ENCODE results near the gene ANK3.

DNA sequence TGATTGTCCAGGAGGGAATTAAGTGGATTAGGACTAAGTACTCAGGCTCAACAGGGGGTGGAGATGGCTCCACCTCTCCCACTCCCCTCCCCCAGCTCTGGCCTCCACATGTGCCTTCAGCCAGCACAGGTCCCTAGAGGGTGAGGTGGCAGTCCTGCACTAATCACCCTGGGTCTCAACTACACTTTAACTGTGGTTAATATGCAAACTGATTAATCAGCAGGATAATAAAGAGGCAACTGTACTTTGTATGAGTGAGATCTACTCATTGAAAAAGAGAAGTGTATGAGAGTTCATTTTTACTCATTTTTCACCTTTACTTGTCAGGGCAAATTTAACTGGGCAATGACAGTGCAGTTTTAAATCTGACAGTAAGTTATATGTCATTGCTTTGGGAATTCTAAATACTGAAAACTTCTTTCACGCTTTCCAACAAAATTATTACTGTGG lies 259.5 kb downstream of the ANK3 start:
- no peak for TF ChIP-seq POLR2A (IDR thresholded peaks at IDR 0.05)
- TF ChIP-seq, protein P1, sequence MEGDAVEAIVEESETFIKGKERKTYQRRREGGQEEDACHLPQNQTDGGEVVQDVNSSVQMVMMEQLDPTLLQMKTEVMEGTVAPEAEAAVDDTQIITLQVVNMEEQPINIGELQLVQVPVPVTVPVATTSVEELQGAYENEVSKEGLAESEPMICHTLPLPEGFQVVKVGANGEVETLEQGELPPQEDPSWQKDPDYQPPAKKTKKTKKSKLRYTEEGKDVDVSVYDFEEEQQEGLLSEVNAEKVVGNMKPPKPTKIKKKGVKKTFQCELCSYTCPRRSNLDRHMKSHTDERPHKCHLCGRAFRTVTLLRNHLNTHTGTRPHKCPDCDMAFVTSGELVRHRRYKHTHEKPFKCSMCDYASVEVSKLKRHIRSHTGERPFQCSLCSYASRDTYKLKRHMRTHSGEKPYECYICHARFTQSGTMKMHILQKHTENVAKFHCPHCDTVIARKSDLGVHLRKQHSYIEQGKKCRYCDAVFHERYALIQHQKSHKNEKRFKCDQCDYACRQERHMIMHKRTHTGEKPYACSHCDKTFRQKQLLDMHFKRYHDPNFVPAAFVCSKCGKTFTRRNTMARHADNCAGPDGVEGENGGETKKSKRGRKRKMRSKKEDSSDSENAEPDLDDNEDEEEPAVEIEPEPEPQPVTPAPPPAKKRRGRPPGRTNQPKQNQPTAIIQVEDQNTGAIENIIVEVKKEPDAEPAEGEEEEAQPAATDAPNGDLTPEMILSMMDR (IDR thresholded peaks at IDR 0.05), result no peak
